ENCODE data around the gene ZNF512B.
"Not testable (repeated sequence)": the region's sequence is repeated elsewhere in the genome, so short reads cannot be mapped to it uniquely, and the experiment has no call there.

Gene ZNF512B

DNA sequence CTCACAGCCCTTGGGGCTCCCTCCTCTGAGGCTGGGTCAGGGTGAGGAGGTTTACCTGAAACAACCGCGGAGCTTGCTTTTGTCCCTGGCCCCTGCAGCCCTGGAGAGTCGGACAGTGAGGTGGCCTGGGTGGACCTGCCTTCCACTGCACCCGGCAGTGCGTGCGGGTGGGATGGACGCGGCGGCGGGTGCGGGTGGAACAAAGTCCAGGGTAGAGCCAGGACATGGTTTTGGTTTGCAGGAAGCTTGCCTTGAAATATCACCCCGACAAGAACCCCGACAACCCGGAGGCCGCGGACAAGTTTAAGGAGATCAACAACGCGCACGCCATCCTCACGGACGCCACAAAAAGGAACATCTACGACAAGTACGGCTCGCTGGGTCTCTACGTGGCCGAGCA lies 40.7 kb downstream of the ZNF512B start:
- DNase-seq, result no peak

DNA sequence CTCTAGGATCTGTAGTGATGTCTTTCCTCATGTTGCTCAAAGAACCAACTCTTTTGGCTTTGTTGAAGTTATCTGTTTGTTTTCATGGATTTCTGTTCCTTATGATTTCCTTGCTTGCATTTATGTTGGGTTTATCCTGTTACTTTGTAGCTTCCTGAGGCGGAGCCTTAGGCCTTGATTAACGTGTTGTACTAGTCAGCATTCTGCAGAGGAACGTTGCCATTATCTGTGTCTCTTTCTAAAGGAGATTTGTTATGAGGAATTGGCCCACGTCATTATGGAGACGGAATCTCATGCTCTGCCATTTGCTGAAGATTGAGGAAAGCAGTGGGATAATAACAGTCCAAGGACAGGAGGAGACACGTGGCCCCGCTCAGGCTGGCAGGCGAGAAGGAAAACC lies 43.4 kb downstream of the ZNF512B start:
- no peak for DNase-seq

DNA sequence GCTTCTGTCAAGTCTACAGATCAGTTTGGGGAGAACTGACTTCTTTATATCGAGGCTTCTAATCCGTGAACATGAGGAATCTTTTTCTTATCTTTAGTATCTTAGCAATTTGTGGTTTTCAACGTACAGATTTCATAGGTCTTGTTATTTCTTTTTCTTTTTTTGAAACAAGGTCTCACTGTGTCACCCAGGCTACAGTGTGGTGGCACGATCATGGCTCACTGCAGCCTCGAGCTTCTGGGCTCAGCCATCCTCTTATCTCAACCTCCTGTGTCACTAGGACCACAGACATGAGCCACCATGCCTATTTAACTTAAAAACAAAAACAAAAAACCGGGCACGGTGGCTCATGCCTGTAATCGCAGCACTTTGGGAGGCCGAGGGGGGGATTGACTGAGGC lies 45.5 kb downstream of the ZNF512B start:
- DNase-seq, result no peak

DNA sequence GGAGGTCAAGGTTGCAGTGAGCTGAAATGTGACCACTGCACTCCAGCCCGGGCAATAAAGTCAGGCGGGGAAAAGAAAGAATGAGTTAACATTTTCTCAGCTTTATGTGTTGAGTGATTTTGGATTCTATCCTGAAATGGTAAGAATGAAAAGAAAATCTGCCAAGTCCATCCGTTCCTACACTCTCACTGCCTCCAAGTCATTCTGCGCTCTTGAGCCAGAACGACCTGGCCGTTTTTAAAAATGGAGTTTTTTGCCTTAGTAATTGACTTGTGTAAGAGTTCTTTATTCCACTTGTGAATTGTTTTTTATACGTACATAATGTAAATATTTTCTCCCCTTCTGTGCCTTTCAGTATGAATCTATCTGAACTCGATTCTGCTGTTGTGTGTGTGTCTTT lies 46.1 kb downstream of the ZNF512B start:
- DNase-seq, result no peak

DNA sequence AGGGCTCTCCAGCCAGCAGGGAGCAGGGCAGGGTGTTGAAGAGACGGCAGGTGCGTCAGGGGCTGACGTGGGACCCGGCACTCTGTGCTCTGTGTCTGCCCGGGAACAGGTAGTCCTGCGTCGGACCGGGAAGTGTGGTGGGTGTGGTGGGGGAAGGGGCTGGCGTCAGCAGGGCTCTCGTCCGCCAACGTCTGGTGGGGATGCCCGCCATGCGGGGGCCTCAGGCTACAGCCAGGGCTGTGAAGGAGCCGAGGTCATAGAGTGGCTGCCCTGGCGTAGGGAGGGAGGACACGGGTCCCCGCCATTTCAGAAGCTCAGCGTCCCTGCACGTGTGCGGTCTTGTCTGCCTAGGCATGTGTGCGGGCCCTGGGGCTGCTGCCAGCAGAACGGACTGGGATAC lies 49.5 kb downstream of the ZNF512B start:
- DNase-seq, result no peak

DNA sequence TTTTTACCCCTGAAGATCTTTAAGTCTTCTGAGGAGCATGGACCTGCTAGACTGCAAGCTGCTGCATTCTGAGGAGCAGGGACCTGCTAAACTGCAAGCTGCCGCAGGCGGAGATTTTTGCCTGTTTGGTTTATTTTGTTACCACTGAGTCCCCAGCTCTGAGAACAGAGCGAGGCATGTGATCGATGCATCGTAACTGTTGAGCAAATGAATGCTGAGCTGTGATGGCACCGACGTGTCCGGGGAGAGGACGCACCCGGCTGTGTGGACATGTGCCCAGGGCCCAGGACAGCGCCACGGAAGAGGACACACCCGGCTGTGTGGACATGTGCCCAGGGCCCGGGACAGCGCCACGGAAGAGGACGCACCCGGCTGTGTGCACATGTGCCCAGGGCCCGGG lies 50.6 kb downstream of the ZNF512B start:
- no peak for DNase-seq

DNA sequence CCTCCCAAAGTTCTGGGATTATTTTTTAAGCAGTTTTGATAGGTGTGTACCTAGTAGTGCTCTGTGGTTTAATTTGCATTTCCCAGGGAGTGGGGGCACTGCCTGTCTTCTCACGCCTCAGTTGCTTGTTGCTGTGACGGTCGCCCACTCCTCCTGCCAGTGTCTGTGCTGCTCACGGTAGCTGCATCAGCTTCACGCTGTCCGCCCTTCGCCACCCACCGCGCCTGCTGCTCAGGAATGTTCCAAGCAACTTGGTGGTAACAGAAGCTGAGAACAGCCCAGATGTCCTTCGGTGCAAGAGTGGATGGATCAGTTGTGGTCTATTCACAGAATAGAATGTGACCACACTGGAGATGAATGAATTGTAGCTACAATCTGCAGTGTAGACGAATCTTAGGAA lies 51.9 kb downstream of the ZNF512B start:
- DNase-seq, result no peak

DNA sequence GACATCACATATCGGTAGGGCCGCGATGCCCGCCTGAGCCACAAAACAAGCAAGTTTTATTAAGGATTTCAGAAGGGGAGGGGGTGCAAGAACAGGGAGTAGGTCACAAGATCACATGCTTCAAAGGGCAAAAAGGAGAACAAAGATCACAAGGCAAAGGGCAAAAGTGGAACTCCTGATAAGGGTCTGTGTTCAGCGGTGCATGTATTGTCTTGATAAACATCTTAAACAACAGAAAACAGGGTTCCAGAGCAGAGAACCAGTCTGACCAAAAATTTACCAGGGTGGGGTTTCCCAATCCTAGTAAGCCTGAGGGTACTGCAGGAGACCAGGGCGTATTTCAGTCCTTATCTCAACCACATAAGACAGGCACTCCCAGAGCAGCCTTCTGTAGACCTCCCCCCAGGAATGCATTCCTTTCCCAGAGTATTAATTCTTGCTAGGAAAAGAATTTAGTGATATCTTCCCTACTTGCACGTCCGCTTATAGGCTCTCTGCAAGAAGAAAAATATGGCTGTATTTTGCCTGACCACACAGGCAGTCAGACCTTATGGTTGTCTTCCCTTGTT lies 53.3 kb downstream of the ZNF512B start:
- not testable (repeated sequence) for DNase-seq

DNA sequence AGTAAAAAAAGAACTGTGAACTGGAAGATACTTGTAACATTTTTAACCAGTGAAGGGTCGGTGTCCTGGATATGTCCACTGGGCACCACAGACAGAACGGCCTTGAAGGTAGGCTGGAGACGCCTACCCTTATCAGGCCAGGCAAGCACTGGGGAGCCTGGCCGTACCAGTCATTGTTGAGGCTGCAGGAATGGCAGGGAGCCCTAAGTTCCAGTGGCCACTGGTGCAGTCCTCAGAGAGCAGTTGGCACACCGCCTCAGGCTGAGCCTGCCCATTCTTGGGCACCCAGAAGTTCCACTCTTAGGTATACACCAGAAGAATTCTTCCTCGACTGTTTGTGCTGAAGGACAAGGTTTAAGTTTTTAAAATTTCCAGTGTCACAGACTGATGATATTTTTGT lies 54.3 kb downstream of the ZNF512B start:
- DNase-seq, result no peak

DNA sequence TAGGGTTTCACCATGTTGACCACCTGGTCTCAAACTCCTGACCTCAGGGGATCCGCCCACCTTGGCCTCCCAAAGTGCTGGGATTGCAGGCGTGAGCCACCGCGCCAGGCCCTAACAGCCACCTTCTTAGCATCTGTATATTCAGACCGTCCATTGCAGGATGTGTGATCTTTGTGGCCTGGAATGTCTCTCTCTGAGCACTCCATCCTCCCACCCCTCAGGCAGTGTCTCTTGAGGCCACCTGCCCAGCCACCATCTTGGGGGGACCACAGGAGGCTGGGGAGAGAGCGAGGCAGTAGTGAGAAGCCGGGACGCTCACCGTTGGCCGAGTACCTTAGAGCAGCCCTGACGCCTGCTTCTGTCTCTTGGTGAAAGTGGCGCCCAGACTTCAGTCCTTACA lies 56.0 kb downstream of the ZNF512B start:
- no peak for DNase-seq

DNA sequence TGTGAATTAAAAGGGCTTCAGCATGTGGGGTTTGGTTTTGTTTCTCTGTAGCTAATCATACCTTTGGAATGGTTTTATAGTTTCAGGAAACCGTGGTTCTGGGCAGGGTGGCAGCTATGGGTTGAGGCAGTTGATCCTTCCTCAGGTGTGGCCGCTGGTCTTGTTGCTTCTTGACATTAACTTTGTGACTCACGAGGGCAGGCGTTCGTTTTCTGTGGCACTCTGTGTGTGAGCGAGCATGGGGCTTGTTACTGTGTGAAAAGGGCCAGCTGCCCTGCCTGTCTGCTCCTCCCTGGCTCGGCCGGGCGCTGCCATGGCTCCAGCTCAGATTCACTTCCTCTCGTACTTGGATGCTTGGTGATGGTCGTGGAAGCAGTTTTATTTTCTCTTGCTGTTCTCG lies 58.6 kb downstream of the ZNF512B start:
- no peak for DNase-seq

DNA sequence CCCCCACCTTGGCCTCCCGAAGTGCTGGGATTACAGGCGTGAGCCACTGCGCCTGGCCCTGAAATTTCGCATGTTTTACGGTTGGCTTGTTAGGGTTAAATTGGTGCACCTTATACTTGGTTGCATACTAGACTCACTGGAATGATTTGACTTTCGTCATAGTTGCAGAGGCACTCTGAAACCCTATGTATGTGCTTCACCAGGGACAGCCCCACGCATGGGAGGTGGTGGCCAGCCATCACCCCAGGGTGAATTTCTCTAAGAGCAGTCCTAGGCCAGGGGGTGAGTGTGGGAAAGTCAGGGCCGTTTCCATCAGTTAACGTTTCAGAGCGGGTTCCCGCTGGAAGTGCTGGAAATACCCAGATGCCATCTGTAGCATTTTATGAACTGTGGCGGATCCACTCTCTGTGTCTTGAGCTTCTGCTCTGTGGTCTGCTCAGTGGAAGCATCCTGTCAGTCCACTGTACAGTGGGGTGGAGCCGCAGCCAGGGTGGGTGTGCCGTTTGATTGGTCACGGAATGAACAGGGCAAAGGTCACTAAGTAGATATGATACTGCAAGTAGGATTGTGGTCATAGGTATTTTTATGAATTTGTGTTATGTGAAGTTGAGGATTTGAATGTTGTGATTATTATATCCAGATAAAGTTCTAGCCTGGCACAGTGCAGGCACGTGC lies 61.6 kb downstream of the ZNF512B start:
- DNase-seq, result no peak
